GM12878 (cell line): ENCODE results near the gene SLC25A29. TPM values are rescaled to one million over a fixed set of nuclear protein-coding genes. Genes with fewer than 3 reads are reported as not detected.

Experiments
- ATAC-seq: fragments of 200-7000 bp; cut with Tn5 transposase; 3 replicates; pipeline ENCODE4 v1.9.1; 2020; ENCODE audit warnings: mild to moderate bottlenecking, moderate library complexity
- BruUV-seq: library from RNA; stranded (reverse); fragments of 400-500 nt; replicated peaks from 2 replicates; lab custom pipeline; 2021; lab: Mats Ljungman, UMichigan
- CTCF ChIA-PET: fragments of 300-600 bp; sonication (Branson Sonifier 250); formaldehyde crosslinking; extraction: SDS; loops from one replicate; lab custom pipeline; 2021; ENCODE audit warnings: inconsistent platforms; lab: Yijun Ruan, JAX
- POLR2A ChIA-PET: fragments of 350-600 bp; formaldehyde crosslinking; extraction: SDS; loops from one replicate; lab custom pipeline; 2021; ENCODE audit warnings: inconsistent platforms; lab: Charles Lee
- RAD21 ChIA-PET: fragments of 300-600 bp; sonication (Branson Sonifier 250); formaldehyde crosslinking; loops from one replicate; lab custom pipeline; 2023; ENCODE audit warnings: antibody characterized with exemption; ENCODE audit not compliant: unreplicated experiment; lab: Charles Lee
- SMC1A ChIA-PET: fragments of 300-600 bp; sonication (Branson Sonifier 250); formaldehyde crosslinking; loops from one replicate; lab custom pipeline; 2023; ENCODE audit not compliant: unreplicated experiment, uncharacterized antibody; lab: Charles Lee
- DNase-seq: peaks from one replicate; pipeline ENCODE4 v3.0.0-alpha.2; 2011; ENCODE audit warnings: low read depth, low spot score
- FAIRE-seq: peaks from 3 replicates; lab custom pipeline; 2011; peaks lifted over from hg19 to GRCh38; lab: Jason Lieb, UNC
- H2AFZ ChIP-seq: 2 replicates; pipeline ENCODE4 v1.6.0; 2011; ENCODE audit warnings: low read depth, low read length, control low read depth; ENCODE audit not compliant: control insufficient read depth
- H3K27ac ChIP-seq: 2 replicates; pipeline ENCODE4 v1.5.1; 2011; ENCODE audit warnings: control low read depth; ENCODE audit not compliant: control insufficient read depth, insufficient read depth
- H3K27me3 ChIP-seq, 2 experiments: replicated peaks in 1 of 2; 2 replicates each; pipeline versions ENCODE4 v1.6.0 to v1.6.1; 2011; ENCODE audit warnings: low read length in 1 of 2; ENCODE audit not compliant: control insufficient read depth in 2 of 2, insufficient read depth in 2 of 2
- H3K36me3 ChIP-seq, 2 experiments: 2 replicates each; pipeline ENCODE4 v1.5.1; 2011; ENCODE audit warnings: low read length in 1 of 2; ENCODE audit not compliant: control insufficient read depth in 2 of 2, insufficient read depth in 2 of 2
- H3K4me1 ChIP-seq: 2 replicates; pipeline ENCODE4 v1.6.1; 2011; ENCODE audit warnings: mild to moderate bottlenecking, low read length, moderate library complexity, mixed read lengths; ENCODE audit not compliant: control insufficient read depth, insufficient read depth
- H3K4me2 ChIP-seq: 2 replicates; pipeline ENCODE4 v1.6.0; 2011; ENCODE audit warnings: control low read depth; ENCODE audit not compliant: control insufficient read depth, insufficient read depth
- H3K4me3 ChIP-seq: fragments of 200-600 bp; sonication (generic); 2 replicates; pipeline ENCODE4 v1.5.1; 2016
- H3K79me2 ChIP-seq: 2 replicates; pipeline ENCODE4 v1.6.0; 2011; ENCODE audit warnings: low read length; ENCODE audit not compliant: control insufficient read depth, insufficient read depth
- H3K9ac ChIP-seq: 2 replicates; pipeline ENCODE4 v1.8.0; 2011; ENCODE audit warnings: low read length, control low read depth, mixed read lengths; ENCODE audit not compliant: control insufficient read depth, insufficient read depth
- H3K9me3 ChIP-seq: replicated peaks from 3 replicates; pipeline ENCODE4 v1.5.1; 2011; ENCODE audit warnings: mild to moderate bottlenecking, low read length; ENCODE audit not compliant: control insufficient read depth, insufficient read depth
- H4K20me1 ChIP-seq: 2 replicates; pipeline ENCODE4 v1.6.0; 2011; ENCODE audit not compliant: control insufficient read depth, insufficient read depth
- CHD1 ChIP-seq: IDR thresholded peaks from 2 replicates; pipeline ENCODE4 v1.6.1; 2012; ENCODE audit warnings: low read depth, low read length, improper control_type of control experiment
- EZH2 ChIP-seq: IDR thresholded peaks from 2 replicates; pipeline ENCODE4 v1.6.1; 2012; ENCODE audit warnings: low read depth, mild to moderate bottlenecking, control low read depth, inconsistent platforms, low read length, borderline replicate concordance; ENCODE audit not compliant: control insufficient read depth
- SIX5 ChIP-seq: IDR thresholded peaks from 2 replicates; pipeline ENCODE4 v1.6.1; 2011; ENCODE audit warnings: mild to moderate bottlenecking, low read depth, low read length, moderate library complexity; ENCODE audit not compliant: severe bottlenecking
- ZBTB4 ChIP-seq: fragments of 450-650 bp; formaldehyde crosslinking; IDR thresholded peaks from 2 replicates; pipeline ENCODE4 v1.4.0; 2022; ENCODE audit warnings: mild to moderate bottlenecking, moderate library complexity
- WGBS: methylation state at CpG from one replicate; pipeline ENCODE4 v1.1.6; 2016; ENCODE audit warnings: low lambda C conversion rate; ENCODE audit not compliant: insufficient replicate concordance, insufficient coverage; ENCODE audit errors: missing lambda C conversion rate; 5-methylcytosine and 5-hydroxymethylcytosine counted together
- in situ Hi-C: fragments of 300-500 bp; cut with MboI; formaldehyde crosslinking; loops from 9 replicates; pipeline ENCODE4 v1.14.3; 2018; ENCODE audit warnings: mixed read lengths
- intact Hi-C: fragments of 100-400 bp; cut with micrococcal nuclease; formaldehyde crosslinking; loops from one replicate; pipeline ENCODE4 v1.14.2; 2022; ENCODE audit not compliant: unreplicated experiment
- polyA plus RNA-seq, 11 experiments: library from polyadenylated mRNA; depleted of rRNA in 4 of 11; unstranded in 6 of 11; stranded (reverse) in 5 of 11; fragments of >200 nt; fragmentation: Nextera tagmentation in 4 of 11; fragmentation: Illumina TruSeq in 1 of 11; extraction: Ambion mirVana in 4 of 11; extraction: Trizol in 1 of 11; gene quantifications; 1 replicate in 1 of 11; 2 replicates in 10 of 11; pipeline versions ENCODE4 v1.2.1 to v1.2.3, GENCODE V29; 2011 to 2016; ENCODE audit warnings: inconsistent platforms in 2 of 11, missing spikeins in 2 of 11, low read depth in 1 of 11
- total RNA-seq, 4 experiments: library from RNA; depleted of rRNA in 3 of 4; stranded (reverse); fragments of >200 nt in 3 of 4; fragmentation: Illumina TruSeq in 1 of 4; extraction: Trizol in 1 of 4; gene quantifications; 2 replicates each; pipeline versions ENCODE4 v1.2.1 to v1.2.3, GENCODE V29; 2013 to 2021
- TF ChIP-seq, protein P1 (sequence below): IDR thresholded peaks from 2 replicates; pipeline ENCODE4 v1.6.1; 2011; ENCODE audit warnings: mild to moderate bottlenecking, low read depth, low read length, moderate library complexity; ENCODE audit not compliant: insufficient replicate concordance

Gene SLC25A29
- total and polyA plus RNA-seq, 10 of the 15 experiments (the other 5 are each of a cell fraction or from before 2014, with no cell fraction given), result 0.42 to 13.3 (median 4.0) TPM; not detected in 1

- ChIA-PET RAD21 (interaction anchor here (1.4 to 1.7 kb wide), 2 partner anchors 80 to 82 kb away, joined by 4 to 5 read pairs; a partner anchor contains a TSS), CTCF (interaction anchor here (1.2 to 4.4 kb wide), 5 partner anchors 10 to 82 kb away, joined by 3 to 39 read pairs (median 6); no protein-coding TSS in a partner anchor), POLR2A (interaction anchor here (0.7 to 1.4 kb wide), 2 partner anchors 77 to 231 kb away, joined by 3 read pairs; partner anchors contain the start of gene EVL), SMC1A (interaction anchor here (1.8 to 2.5 kb wide), 2 partner anchors 53 to 79 kb away, joined by 5 to 11 read pairs; a partner anchor contains a TSS)
- FAIRE-seq, result no peak
- Histone ChIP-seq H3K27ac (no peak overlapping the region), H3K4me2 (no peak overlapping the region), H3K4me3 (no peak overlapping the region), H4K20me1 (no peaks in the 10 kb centered on the region), H3K9me3 (no peaks in the 10 kb centered on the region), H3K36me3 (no peaks in the 10 kb centered on the region), H2AFZ (no peak overlapping the region), H3K79me2 (no peaks in the 10 kb centered on the region), H3K9ac (no peak overlapping the region), H3K27me3 (no peaks in the 10 kb centered on the region), H3K4me1 (peaks cover 16% of the 10 kb centered on the region)
- TF ChIP-seq, protein P1, sequence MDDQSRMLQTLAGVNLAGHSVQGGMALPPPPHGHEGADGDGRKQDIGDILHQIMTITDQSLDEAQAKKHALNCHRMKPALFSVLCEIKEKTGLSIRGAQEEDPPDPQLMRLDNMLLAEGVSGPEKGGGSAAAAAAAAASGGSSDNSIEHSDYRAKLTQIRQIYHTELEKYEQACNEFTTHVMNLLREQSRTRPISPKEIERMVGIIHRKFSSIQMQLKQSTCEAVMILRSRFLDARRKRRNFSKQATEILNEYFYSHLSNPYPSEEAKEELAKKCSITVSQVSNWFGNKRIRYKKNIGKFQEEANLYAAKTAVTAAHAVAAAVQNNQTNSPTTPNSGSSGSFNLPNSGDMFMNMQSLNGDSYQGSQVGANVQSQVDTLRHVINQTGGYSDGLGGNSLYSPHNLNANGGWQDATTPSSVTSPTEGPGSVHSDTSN, result no peak
- no peak for TF ChIP-seq EZH2
- no peak for TF ChIP-seq ZBTB4 (CRISPR knock-in tag)
- TF ChIP-seq CHD1, result no peak
- no peak for TF ChIP-seq SIX5
- 83% methylated on average over 15 of the region's 16 CpGs for WGBS
- in situ Hi-C loops (no loop called here), intact Hi-C loops (no loop called here)
- BruUV-seq, result no TSS peak
- no peak for DNase-seq
- no peak for ATAC-seq
Observed at GRCh38 chr14:100295376-100296105, 10.7 kb downstream of the SLC25A29 start.
